T-helper 22 cell (primary cell): Measurements from ENCODE around the gene RPUSD3.
A peak's percentile ranks its signal among the peaks of the same experiment; 100 is the strongest.

Experiments
- DNase-seq: peaks from one replicate; pipeline ENCODE4 v3.0.0-alpha.2; 2020; ENCODE audit warnings: low read depth

The RPUSD3 gene

DNA sequence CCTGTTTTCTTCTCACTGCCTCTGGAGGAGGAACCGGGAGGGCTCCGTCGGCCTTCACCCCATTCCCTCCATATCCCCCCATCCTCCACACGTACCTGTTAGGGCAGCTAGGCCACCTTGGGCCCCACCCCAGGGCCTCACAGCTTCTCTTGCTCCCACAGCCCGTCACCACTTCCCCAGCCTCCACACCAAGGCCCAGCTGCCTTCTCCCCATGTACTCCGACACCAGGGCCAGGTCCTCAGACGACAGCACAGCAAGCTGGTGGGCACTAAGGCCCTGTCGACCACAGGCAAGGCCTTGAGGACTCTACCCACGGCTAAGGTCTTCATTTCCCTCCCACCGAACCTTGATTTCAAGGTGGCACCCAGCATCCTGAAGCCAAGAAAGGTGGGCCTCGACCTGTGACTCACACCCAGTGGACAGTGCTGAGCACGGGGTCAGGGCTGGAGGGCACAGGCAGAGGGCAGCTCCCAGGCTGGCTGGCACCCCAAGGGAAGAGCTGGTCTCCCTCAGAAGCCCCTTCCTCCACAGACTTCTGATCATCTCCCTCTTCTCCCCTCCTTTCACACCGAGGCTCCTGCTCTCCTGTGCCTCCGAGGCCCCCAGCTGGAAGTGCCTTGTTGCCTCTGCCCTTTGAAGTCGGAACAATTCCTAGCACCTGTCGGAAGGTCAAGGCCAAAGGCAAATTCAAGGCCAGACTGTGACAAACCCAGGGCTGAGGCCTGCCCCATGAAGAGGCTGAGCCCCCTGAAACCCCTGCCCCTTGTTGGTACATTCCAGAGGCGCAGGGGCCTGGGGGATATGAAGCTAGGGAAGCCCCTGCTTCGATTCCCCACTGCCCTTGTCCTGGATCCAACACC is 9.1 kb downstream of the RPUSD3 start:
- no peak for DNase-seq

DNA sequence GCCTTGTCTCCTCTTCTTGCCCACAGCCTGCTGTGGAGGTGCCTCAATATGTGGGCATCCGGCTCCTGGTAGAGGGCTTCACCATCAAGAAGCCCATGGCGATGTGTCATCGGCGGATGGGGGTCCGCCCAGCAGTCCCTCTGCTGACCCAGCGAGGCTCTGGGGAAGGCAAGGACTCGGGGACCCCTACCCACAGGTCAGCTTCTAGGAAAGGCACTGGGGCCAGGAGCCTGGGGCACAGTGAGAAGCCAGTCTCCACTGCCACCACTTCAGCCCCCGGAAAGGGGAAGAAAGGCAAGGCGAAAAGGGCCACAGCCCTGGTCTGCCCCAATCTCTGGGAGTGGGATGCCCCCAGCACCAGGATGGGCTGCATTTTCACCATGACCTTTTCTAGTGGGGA is 10.7 kb downstream of the RPUSD3 start:
- no peak for DNase-seq

GRCh38 chr3:9831253-9831652 is 12.6 kb downstream of the RPUSD3 start:
- no peak for DNase-seq

- no peak for DNase-seq
Measured at GRCh38 chr3:9828801-9829755, 14.7 kb downstream of the RPUSD3 start.

- no peak for DNase-seq
Measured at GRCh38 chr3:9826815-9827573, 16.8 kb downstream of the RPUSD3 start.

- no peak for DNase-seq
Measured at GRCh38 chr3:9825451-9826040, 18.3 kb downstream of the RPUSD3 start.

DNA sequence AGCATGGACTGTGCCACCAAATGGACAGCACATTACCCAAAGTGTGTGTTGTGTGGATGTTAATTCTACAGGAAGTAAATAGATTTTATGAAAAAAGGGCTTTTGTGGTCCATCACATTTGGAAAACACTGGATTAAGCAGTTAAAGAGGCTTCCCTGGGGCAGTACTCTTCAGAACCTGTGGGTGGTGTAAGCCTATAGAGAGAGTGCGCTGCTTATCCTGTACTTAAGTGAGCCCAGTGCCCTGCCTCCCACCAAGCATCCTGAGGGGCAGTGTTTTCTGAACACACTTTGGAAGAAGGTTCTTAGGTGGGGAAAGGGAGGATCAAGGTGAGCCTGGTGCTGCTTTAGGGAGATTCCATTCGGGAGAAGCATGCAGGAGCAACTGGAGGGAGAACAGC is 22.9 kb downstream of the RPUSD3 start:
- no peak for DNase-seq

- no peak for DNase-seq
Measured at GRCh38 chr3:9820543-9820942, 23.3 kb downstream of the RPUSD3 start.

- DNase-seq = no peak
Measured at GRCh38 chr3:9818666-9819335, 25.0 kb downstream of the RPUSD3 start.

DNA sequence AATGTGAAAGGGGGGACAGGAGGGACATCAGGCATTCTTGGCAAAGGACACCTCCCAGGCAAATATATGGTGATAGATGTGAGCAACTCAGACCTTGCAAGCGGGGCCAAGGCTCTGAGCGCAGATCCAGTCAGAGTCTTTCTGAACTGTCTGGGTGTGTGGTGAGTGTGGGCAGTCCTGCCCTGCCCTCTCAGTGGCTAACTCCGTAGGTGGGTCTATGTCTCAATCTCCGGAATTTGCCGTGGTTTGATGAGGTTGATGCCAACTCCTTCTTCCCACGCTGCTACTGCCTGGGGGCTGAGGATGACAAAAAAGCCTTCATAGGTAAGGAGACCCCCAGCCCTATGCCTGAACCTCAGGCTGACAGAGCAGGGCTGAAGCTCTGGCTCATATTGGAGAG is 26.4 kb downstream of the RPUSD3 start:
- no peak for DNase-seq

GRCh38 chr3:9815986-9816385 is 27.8 kb downstream of the RPUSD3 start:
- DNase-seq = no peak

DNA sequence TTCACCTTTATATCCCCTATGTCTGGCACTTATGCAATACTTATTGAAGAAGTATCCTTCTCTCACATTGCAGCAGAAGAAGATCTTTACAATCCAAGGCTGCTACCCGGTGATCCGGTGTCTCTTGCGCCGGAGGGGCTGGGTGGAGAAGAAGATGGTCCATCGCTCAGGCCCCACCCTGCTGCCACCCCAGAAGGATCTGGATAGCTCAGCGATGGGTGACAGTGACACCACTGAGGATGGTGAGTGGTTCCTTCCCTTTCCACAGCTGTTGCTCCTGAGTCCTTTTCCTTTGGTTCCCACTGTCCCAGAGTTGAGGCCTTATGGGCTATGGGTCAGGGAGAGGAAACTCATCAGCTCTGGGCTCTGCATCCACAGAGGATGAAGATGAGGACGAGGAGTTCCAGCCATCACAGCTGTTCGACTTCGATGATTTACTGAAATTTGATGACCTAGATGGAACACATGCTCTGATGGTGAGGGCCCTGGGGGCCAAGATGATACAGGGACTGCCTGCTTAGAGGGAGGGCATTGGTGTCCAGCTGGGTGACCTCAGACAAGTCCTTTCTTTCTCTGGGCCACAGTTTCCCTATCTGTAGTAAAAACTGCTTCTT is 30.8 kb downstream of the RPUSD3 start:
- DNase-seq = no peak

DNA sequence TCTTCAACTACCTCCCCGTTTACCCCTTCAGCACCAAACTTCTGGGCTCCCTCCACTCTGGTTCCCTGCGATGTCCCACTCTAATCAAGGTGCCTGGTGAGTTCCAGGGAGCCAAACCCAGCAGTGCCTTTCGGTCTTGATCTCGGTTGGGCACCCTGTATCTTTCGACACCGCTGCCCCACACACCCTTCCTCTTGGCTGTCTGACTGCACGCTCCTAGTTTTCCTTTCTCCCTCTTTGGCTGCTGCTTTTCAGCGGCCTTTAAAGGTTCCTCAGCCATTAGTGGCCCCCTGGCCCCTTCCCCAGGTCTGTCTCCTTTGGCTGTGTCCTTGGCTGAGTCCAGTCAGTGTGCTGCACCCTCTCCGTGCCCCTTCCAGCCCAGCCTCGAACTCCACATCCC is 33.0 kb downstream of the RPUSD3 start:
- DNase-seq = no peak

GRCh38 chr3:9810433-9810770 is 33.4 kb downstream of the RPUSD3 start:
- DNase-seq = no peak

- peak; percentile 17 for DNase-seq
Measured at GRCh38 chr3:9809615-9810432, 34.0 kb downstream of the RPUSD3 start, which contains the start of gene TTLL3. Gene TTLL3, plus strand, starts transcription at chr3:9810262. Its CDS starts 400 bp downstream, at chr3:9810662.

DNA sequence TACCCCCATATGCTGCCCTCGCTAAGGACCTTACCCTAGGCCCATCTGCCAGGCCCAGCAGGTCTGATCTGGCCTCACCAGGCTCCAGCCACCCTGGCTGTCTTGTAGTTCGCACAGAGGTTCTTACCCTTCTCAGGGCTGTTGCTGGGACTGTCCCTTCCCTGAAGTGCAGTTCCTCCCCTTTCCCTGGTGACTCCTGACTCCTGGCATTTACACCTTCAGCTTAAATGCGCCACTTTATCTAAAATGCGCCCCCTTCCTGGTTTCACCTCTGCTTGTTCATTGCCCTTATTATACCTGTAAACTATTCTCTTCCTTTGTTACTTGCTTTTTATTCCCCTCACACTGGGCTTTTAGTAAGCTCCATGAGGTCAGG is 34.6 kb downstream of the RPUSD3 start:
- no peak for DNase-seq

GRCh38 chr3:9808345-9809037 is 35.3 kb downstream of the RPUSD3 start:
- DNase-seq = no peak

DNA sequence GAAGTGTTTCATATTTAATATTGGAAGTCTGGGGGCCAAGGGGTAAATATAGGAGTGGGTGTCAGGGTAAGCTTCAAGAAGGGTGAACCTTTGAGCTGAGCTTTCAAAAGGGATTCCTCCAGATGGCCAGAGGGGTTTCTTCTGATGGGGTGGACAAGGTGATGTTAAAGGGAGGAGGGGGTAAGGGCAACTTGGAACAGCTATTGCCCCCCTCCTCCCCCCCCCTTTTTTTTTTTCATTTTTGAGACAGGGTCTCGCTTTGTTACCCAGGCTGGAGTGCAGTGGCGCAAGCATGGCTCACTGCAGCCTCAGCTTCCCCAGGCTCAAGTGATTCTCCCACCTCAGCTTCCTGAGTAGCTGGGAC is 35.8 kb downstream of the RPUSD3 start:
- DNase-seq = no peak
